Measurements from ENCODE around the gene GSE1.

The GSE1 gene

DNA sequence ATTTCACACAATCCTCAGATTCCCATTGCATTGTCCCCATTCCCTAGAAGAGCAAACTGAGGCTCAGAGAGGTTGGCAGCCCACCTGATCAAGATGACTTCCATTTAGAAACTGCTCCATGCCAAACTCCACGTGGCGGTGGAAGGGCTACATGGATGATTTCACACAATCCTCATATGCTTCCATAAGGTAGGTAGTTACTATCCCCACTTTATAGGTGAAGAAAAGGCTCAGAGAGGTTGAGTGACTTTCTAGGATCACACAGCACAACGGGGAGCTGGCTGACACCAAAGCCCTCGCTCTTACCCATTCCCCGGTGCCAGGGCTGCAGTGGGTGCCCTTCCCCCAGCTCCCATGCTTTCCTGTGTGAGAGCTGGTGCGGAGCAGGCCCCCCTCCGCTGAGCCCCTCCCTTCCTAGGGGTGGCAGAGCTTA lies 85.4 kb downstream of the GSE1 start:
- no peaks in the 10 kb centered on the region for H3K36me3 ChIP-seq
- H3K4me3 ChIP-seq = no peak overlapping the region
- TF ChIP-seq, protein P1, sequence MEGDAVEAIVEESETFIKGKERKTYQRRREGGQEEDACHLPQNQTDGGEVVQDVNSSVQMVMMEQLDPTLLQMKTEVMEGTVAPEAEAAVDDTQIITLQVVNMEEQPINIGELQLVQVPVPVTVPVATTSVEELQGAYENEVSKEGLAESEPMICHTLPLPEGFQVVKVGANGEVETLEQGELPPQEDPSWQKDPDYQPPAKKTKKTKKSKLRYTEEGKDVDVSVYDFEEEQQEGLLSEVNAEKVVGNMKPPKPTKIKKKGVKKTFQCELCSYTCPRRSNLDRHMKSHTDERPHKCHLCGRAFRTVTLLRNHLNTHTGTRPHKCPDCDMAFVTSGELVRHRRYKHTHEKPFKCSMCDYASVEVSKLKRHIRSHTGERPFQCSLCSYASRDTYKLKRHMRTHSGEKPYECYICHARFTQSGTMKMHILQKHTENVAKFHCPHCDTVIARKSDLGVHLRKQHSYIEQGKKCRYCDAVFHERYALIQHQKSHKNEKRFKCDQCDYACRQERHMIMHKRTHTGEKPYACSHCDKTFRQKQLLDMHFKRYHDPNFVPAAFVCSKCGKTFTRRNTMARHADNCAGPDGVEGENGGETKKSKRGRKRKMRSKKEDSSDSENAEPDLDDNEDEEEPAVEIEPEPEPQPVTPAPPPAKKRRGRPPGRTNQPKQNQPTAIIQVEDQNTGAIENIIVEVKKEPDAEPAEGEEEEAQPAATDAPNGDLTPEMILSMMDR (IDR thresholded peaks at IDR 0.05) = no peak
- intact Hi-C loops (cut with DNase I; ENCODE audit: low total_unique reads) = no loop called here
- no peaks in the 10 kb centered on the region for H3K9me3 ChIP-seq
- H3K27me3 ChIP-seq = peaks cover 0 to 59% of the 10 kb centered on the region in 2 donors
- no peak overlapping the region for H3K27ac ChIP-seq
- H3K4me1 ChIP-seq = no peaks in the 10 kb centered on the region
- no peak for DNase-seq

DNA sequence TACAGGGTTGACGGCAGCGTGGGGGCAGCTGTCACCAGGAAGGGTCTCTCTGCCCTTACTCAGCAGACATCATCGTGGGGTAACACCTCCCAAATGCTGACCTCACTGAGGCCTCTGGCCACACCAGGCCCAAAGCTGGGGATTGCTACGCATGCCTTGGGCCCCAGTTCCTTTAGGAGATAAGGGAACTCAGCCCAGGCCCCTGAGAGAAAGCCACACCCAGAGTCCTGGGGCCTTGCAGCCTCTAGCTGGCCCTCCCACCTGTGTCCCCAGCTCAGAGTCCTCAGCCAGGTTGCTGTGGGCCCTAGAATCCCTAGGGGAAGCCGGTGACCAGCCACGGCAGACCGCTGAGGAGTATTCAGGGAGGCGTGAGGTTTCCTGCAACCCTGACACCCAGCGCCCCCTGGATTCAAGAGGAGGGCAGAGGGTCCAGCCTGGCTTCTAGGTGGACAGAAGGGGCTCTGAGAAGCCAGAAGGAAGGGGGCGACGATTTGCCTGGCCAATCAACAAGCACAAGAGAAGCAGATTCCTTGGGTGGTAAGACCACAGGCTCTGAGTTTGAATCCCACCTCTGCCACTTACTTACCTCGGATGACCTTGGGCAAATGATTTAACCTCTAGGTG lies 85.9 kb downstream of the GSE1 start:
- TF ChIP-seq, protein P1 (IDR thresholded peaks at IDR 0.05) = no peak
- Histone ChIP-seq H3K9me3 (no peaks in the 10 kb centered on the region), H3K4me1 (no peaks in the 10 kb centered on the region), H3K27ac (no peak overlapping the region), H3K36me3 (no peaks in the 10 kb centered on the region), H3K27me3 (peaks cover 0 to 59% of the 10 kb centered on the region in 2 donors), H3K4me3 (no peak overlapping the region)
- no peak for DNase-seq
- intact Hi-C loops (cut with DNase I; ENCODE audit: low total_unique reads) = no loop called here

DNA sequence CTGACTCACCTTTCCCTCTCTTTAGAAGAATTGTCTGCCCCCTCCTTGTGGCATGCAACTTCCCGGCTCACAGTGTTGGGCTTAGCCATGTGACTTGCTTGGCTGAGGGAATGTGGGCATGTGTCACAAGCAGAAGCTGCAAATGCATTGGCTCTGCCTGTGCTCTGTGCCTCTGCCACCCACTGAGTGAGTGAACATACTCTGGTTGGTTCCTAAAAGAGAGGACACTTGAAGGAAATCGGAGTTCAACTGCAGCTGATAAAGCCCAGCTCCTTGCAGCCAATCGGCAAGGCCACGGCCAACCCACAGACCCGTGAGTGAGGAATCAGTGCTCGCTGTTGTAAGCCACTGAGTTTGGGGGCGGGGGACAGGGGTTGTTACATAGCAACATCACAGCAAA lies 86.5 kb downstream of the GSE1 start:
- Histone ChIP-seq H3K27me3 (peaks cover 0 to 59% of the 10 kb centered on the region in 2 donors), H3K9me3 (no peaks in the 10 kb centered on the region), H3K36me3 (no peaks in the 10 kb centered on the region), H3K4me3 (no peak overlapping the region), H3K4me1 (no peaks in the 10 kb centered on the region), H3K27ac (no peak overlapping the region)
- intact Hi-C loops (cut with DNase I; ENCODE audit: low total_unique reads) = no loop called here
- DNase-seq = no peak
- TF ChIP-seq, protein P1 (IDR thresholded peaks at IDR 0.05) = no peak

DNA sequence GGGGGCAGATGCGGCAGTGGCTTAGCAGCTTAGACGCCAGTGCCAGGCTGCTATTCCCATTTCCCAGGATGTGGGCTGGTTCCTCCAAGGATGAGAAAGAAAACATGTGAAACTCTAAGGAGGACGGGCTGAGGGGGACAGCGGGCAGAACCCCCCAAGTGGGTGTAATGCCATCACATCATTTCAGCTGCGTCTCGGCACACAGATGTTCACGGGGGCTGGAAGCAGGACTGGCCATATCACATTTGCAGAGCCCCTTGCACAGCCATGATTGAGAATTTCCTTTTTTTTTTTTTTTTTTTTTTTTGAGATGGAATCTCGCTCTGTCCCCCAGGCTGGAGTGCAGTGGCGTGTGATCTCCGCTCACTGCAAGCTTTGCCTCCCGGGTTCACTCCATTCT lies 90.9 kb downstream of the GSE1 start:
- H3K4me3 ChIP-seq = no peak overlapping the region
- H3K4me1 ChIP-seq = no peaks in the 10 kb centered on the region
- intact Hi-C loops (cut with DNase I; ENCODE audit: low total_unique reads) = no loop called here
- H3K27me3 ChIP-seq = peaks cover 0 to 36% of the 10 kb centered on the region in 2 donors
- no peak for DNase-seq
- H3K9me3 ChIP-seq = no peaks in the 10 kb centered on the region
- TF ChIP-seq, protein P1 (IDR thresholded peaks at IDR 0.05) = no peak
- H3K27ac ChIP-seq = no peak overlapping the region
- H3K36me3 ChIP-seq = no peaks in the 10 kb centered on the region

DNA sequence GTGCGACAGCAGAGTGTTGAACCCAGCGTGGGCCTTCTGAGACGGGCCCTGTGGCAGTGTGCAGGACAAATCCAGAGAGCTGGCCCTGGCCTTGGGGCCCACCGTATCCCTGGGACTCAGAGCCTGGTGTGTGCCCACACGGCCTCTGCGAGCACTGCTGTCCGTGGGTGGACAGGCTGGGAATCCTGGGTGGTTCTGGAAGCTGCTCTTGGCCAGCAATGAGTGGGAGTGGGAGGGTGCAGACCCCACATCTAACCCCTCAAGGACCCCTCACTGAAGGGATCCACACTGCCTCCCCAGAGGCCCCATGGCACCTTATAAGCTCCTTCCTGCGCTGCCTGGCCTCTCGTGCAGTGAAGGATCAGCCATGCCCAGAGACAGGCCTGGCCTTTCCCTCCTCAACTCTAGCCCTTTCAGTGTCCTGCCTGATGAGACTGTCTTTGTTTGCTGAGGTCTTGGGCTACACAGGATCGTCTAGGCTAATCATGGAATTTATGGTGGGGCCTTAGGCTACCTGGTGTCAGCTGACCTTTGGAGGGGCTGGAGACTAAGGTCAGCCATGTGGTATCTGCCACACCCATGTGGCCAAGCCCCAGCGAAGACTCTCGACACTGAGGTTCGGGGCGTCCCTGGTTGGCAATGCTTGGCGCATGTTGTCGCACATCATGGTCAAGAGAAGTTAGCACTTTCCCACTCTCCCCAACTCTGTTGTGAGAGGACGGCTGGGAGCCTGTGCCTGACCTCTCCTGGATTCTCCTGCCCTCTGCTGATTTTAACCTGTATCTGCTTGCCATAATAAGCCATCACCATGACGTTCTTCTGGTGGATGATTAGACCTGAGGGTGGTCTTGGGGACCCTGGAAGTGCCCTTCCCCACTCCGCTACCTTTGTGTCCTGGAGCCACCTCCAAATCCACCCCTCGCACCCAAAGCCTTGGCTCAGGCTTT lies 92.1 kb downstream of the GSE1 start:
- DNase-seq = no peak
- Histone ChIP-seq H3K4me3 (no peak overlapping the region), H3K9me3 (no peaks in the 10 kb centered on the region), H3K27me3 (peaks cover 0 to 37% of the 10 kb centered on the region in 2 donors), H3K36me3 (no peaks in the 10 kb centered on the region), H3K27ac (no peak overlapping the region), H3K4me1 (no peaks in the 10 kb centered on the region)
- intact Hi-C loops (cut with DNase I; ENCODE audit: low total_unique reads) = no loop called here
- TF ChIP-seq, protein P1 (IDR thresholded peaks at IDR 0.05) = no peak
